ENCODE results near the gene AOPEP. TPM values are rescaled to one million over a fixed set of nuclear protein-coding genes. Genes with fewer than 3 reads are reported as not detected.

The AOPEP gene
- polyA plus RNA-seq, 1 donor: 44.3 TPM

GRCh38 chr9:94693485-94694204, 32.9 kb upstream of the AOPEP start:
- Histone ChIP-seq H3K4me3 (ENCODE audit: low read length) (no peak overlapping the region), H3K27me3 (ENCODE audit: control insufficient read depth, insufficient read depth, low read length) (no peaks in the 10 kb centered on the region), H3K36me3 (ENCODE audit: control insufficient read depth, insufficient read depth, low read length) (no peaks in the 10 kb centered on the region), H3K4me1 (ENCODE audit: control insufficient read depth, insufficient read depth, low read length) (peaks cover 15% of the 10 kb centered on the region), H3K9me3 (ENCODE audit: control insufficient read depth, low read depth, low read length) (no peaks in the 10 kb centered on the region), H3K27ac (ENCODE audit: low read length) (peak overlapping the region; percentile 22)
- 83% methylated on average over 3 of the region's 8 CpGs for WGBS (ENCODE audit: insufficient coverage, low lambda C conversion rate)
- no peak for DNase-seq

- no peak overlapping the region for H3K4me3 ChIP-seq (ENCODE audit: low read length)
- no peaks in the 10 kb centered on the region for H3K36me3 ChIP-seq (ENCODE audit: control insufficient read depth, insufficient read depth, low read length)
- WGBS (ENCODE audit: insufficient coverage, low lambda C conversion rate): no CpG with 5 or more reads among the region's 5 CpGs
- peaks cover 16% of the 10 kb centered on the region for H3K4me1 ChIP-seq (ENCODE audit: control insufficient read depth, insufficient read depth, low read length)
- no peak overlapping the region for H3K27ac ChIP-seq (ENCODE audit: low read length)
- H3K9me3 ChIP-seq (ENCODE audit: control insufficient read depth, low read depth, low read length): no peaks in the 10 kb centered on the region
- DNase-seq: no peak
- H3K27me3 ChIP-seq (ENCODE audit: control insufficient read depth, insufficient read depth, low read length): no peaks in the 10 kb centered on the region
Observed at GRCh38 chr9:94696545-94696944, 30.0 kb upstream of the AOPEP start.

GRCh38 chr9:94697972-94698581, 28.4 kb upstream of the AOPEP start:
- Histone ChIP-seq H3K9me3 (ENCODE audit: control insufficient read depth, low read depth, low read length) (no peaks in the 10 kb centered on the region), H3K4me1 (ENCODE audit: control insufficient read depth, insufficient read depth, low read length) (peaks cover 17% of the 10 kb centered on the region), H3K36me3 (ENCODE audit: control insufficient read depth, insufficient read depth, low read length) (no peaks in the 10 kb centered on the region), H3K4me3 (ENCODE audit: low read length) (no peak overlapping the region), H3K27ac (ENCODE audit: low read length) (peak overlapping the region; percentile 1), H3K27me3 (ENCODE audit: control insufficient read depth, insufficient read depth, low read length) (no peaks in the 10 kb centered on the region)
- peak in 1 of 2 donors; percentile 27 for DNase-seq
- WGBS (ENCODE audit: insufficient coverage, low lambda C conversion rate): 63% methylated on average over 1 of the region's 5 CpGs

- no peak for DNase-seq
- Histone ChIP-seq H3K4me1 (ENCODE audit: control insufficient read depth, insufficient read depth, low read length) (peaks cover 18% of the 10 kb centered on the region), H3K27me3 (ENCODE audit: control insufficient read depth, insufficient read depth, low read length) (no peaks in the 10 kb centered on the region), H3K36me3 (ENCODE audit: control insufficient read depth, insufficient read depth, low read length) (no peaks in the 10 kb centered on the region), H3K9me3 (ENCODE audit: control insufficient read depth, low read depth, low read length) (no peaks in the 10 kb centered on the region), H3K4me3 (ENCODE audit: low read length) (no peak overlapping the region), H3K27ac (ENCODE audit: low read length) (no peak overlapping the region)
- WGBS (ENCODE audit: insufficient coverage, low lambda C conversion rate): 71% methylated on average over 1 of the region's 4 CpGs
Observed at GRCh38 chr9:94699715-94700373, 26.7 kb upstream of the AOPEP start.

GRCh38 chr9:94700445-94700844, 26.1 kb upstream of the AOPEP start:
- H3K27ac ChIP-seq (ENCODE audit: low read length): no peak overlapping the region
- peaks cover 18% of the 10 kb centered on the region for H3K4me1 ChIP-seq (ENCODE audit: control insufficient read depth, insufficient read depth, low read length)
- H3K27me3 ChIP-seq (ENCODE audit: control insufficient read depth, insufficient read depth, low read length): no peaks in the 10 kb centered on the region
- H3K4me3 ChIP-seq (ENCODE audit: low read length): no peak overlapping the region
- DNase-seq: no peak
- no peaks in the 10 kb centered on the region for H3K36me3 ChIP-seq (ENCODE audit: control insufficient read depth, insufficient read depth, low read length)
- H3K9me3 ChIP-seq (ENCODE audit: control insufficient read depth, low read depth, low read length): no peaks in the 10 kb centered on the region
- 40% methylated on average over 1 of the region's 3 CpGs for WGBS (ENCODE audit: insufficient coverage, low lambda C conversion rate)

- peak overlapping the region; percentile 33 for H3K27ac ChIP-seq (ENCODE audit: low read length)
- DNase-seq: peak; percentile 67 to 83
- H3K4me1 ChIP-seq (ENCODE audit: control insufficient read depth, insufficient read depth, low read length): peaks cover 14% of the 10 kb centered on the region
- no peaks in the 10 kb centered on the region for H3K9me3 ChIP-seq (ENCODE audit: control insufficient read depth, low read depth, low read length)
- no CpG with 5 or more reads among the region's 4 CpGs for WGBS (ENCODE audit: insufficient coverage, low lambda C conversion rate)
- H3K36me3 ChIP-seq (ENCODE audit: control insufficient read depth, insufficient read depth, low read length): no peaks in the 10 kb centered on the region
- no peak overlapping the region for H3K4me3 ChIP-seq (ENCODE audit: low read length)
- H3K27me3 ChIP-seq (ENCODE audit: control insufficient read depth, insufficient read depth, low read length): no peaks in the 10 kb centered on the region
Observed at GRCh38 chr9:94703488-94704140, 22.9 kb upstream of the AOPEP start.

- no peaks in the 10 kb centered on the region for H3K27me3 ChIP-seq (ENCODE audit: control insufficient read depth, insufficient read depth, low read length)
- H3K4me3 ChIP-seq (ENCODE audit: low read length): no peak overlapping the region
- no peaks in the 10 kb centered on the region for H3K36me3 ChIP-seq (ENCODE audit: control insufficient read depth, insufficient read depth, low read length)
- peak overlapping the region; percentile 6 for H3K27ac ChIP-seq (ENCODE audit: low read length)
- H3K4me1 ChIP-seq (ENCODE audit: control insufficient read depth, insufficient read depth, low read length): peaks cover 12% of the 10 kb centered on the region
- no peak for DNase-seq
- no CpG with 5 or more reads among the region's 7 CpGs for WGBS (ENCODE audit: insufficient coverage, low lambda C conversion rate)
- H3K9me3 ChIP-seq (ENCODE audit: control insufficient read depth, low read depth, low read length): no peaks in the 10 kb centered on the region
Observed at GRCh38 chr9:94705162-94705702, 21.3 kb upstream of the AOPEP start.

- Histone ChIP-seq H3K27ac (ENCODE audit: low read length) (peak overlapping the region; percentile 54), H3K27me3 (ENCODE audit: control insufficient read depth, insufficient read depth, low read length) (no peaks in the 10 kb centered on the region), H3K4me1 (ENCODE audit: control insufficient read depth, insufficient read depth, low read length) (peaks cover 12% of the 10 kb centered on the region), H3K36me3 (ENCODE audit: control insufficient read depth, insufficient read depth, low read length) (no peaks in the 10 kb centered on the region), H3K4me3 (ENCODE audit: low read length) (no peak overlapping the region), H3K9me3 (ENCODE audit: control insufficient read depth, low read depth, low read length) (no peaks in the 10 kb centered on the region)
- 40% methylated on average over 1 of the region's 5 CpGs for WGBS (ENCODE audit: insufficient coverage, low lambda C conversion rate)
- DNase-seq: peak; percentile 62 to 81
Observed at GRCh38 chr9:94706922-94707321, 19.6 kb upstream of the AOPEP start.

- H3K27me3 ChIP-seq (ENCODE audit: control insufficient read depth, insufficient read depth, low read length): no peaks in the 10 kb centered on the region
- H3K4me1 ChIP-seq (ENCODE audit: control insufficient read depth, insufficient read depth, low read length): no peaks in the 10 kb centered on the region
- WGBS (ENCODE audit: insufficient coverage, low lambda C conversion rate): 90% methylated on average over 2 of the region's 7 CpGs
- H3K36me3 ChIP-seq (ENCODE audit: control insufficient read depth, insufficient read depth, low read length): no peaks in the 10 kb centered on the region
- H3K9me3 ChIP-seq (ENCODE audit: control insufficient read depth, low read depth, low read length): no peaks in the 10 kb centered on the region
- H3K4me3 ChIP-seq (ENCODE audit: low read length): no peak overlapping the region
- H3K27ac ChIP-seq (ENCODE audit: low read length): no peak overlapping the region
- DNase-seq: no peak
Observed at GRCh38 chr9:94713436-94714215, 12.9 kb upstream of the AOPEP start.

All from large intestine (tissue), 3 donors.